Measurements from ENCODE around the gene PCNT.

PCNT gene

GRCh38 chr21:46374761-46375389 is 50.9 kb downstream of the PCNT start:
- 94% methylated on average over 18 of the region's 21 CpGs for WGBS
- H3K9ac ChIP-seq (ENCODE audit: low read depth, low read length) = no peak overlapping the region
- H3K27me3 ChIP-seq (ENCODE audit: insufficient read depth, low read length) = no peaks in the 10 kb centered on the region
- H3K27ac ChIP-seq (ENCODE audit: low read depth, low read length) = no peak overlapping the region
- H3K4me3 ChIP-seq (ENCODE audit: low read length) = no peak overlapping the region
- H3K9me3 ChIP-seq (ENCODE audit: insufficient read depth, low read depth, low read length) = no peaks in the 10 kb centered on the region
- H3K4me1 ChIP-seq (ENCODE audit: insufficient read depth, low read length) = no peaks in the 10 kb centered on the region
- peaks cover 13% of the 10 kb centered on the region for H3K36me3 ChIP-seq (ENCODE audit: insufficient read depth, low read length)

- no peaks in the 10 kb centered on the region for H3K27me3 ChIP-seq (ENCODE audit: insufficient read depth, low read length)
- no peak overlapping the region for H3K4me3 ChIP-seq (ENCODE audit: low read length)
- no peak overlapping the region for H3K27ac ChIP-seq (ENCODE audit: low read depth, low read length)
- H3K4me1 ChIP-seq (ENCODE audit: insufficient read depth, low read length) = peaks cover 4% of the 10 kb centered on the region; the same call in 1 of the 2 replicates
- H3K9me3 ChIP-seq (ENCODE audit: insufficient read depth, low read depth, low read length) = no peaks in the 10 kb centered on the region
- 96% methylated on average over 32 of the region's 32 CpGs for WGBS
- H3K36me3 ChIP-seq (ENCODE audit: insufficient read depth, low read length) = peaks cover 13% of the 10 kb centered on the region
- H3K9ac ChIP-seq (ENCODE audit: low read depth, low read length) = no peak overlapping the region
Observed at GRCh38 chr21:46375560-46376230, 51.7 kb downstream of the PCNT start.

GRCh38 chr21:46376231-46376628 is 52.3 kb downstream of the PCNT start:
- Histone ChIP-seq H3K27ac (ENCODE audit: low read depth, low read length) (no peak overlapping the region), H3K4me1 (ENCODE audit: insufficient read depth, low read length) (peaks cover 6% of the 10 kb centered on the region; the same call in 1 of the 2 replicates), H3K9ac (ENCODE audit: low read depth, low read length) (no peak overlapping the region), H3K4me3 (ENCODE audit: low read length) (no peak overlapping the region), H3K36me3 (ENCODE audit: insufficient read depth, low read length) (peaks cover 13% of the 10 kb centered on the region), H3K27me3 (ENCODE audit: insufficient read depth, low read length) (no peaks in the 10 kb centered on the region), H3K9me3 (ENCODE audit: insufficient read depth, low read depth, low read length) (no peaks in the 10 kb centered on the region)
- 94% methylated on average over 10 of the region's 10 CpGs for WGBS

GRCh38 chr21:46376856-46377453 is 53.0 kb downstream of the PCNT start:
- H3K9ac ChIP-seq (ENCODE audit: low read depth, low read length) = no peak overlapping the region
- H3K27me3 ChIP-seq (ENCODE audit: insufficient read depth, low read length) = no peaks in the 10 kb centered on the region
- peaks cover 12% of the 10 kb centered on the region; the same call in 1 of the 2 replicates for H3K4me1 ChIP-seq (ENCODE audit: insufficient read depth, low read length)
- H3K27ac ChIP-seq (ENCODE audit: low read depth, low read length) = no peak overlapping the region
- H3K36me3 ChIP-seq (ENCODE audit: insufficient read depth, low read length) = peaks cover 11% of the 10 kb centered on the region
- 88% methylated on average over 14 of the region's 14 CpGs for whole genome bisulfite sequencing
- H3K9me3 ChIP-seq (ENCODE audit: insufficient read depth, low read depth, low read length) = no peaks in the 10 kb centered on the region
- no peak overlapping the region for H3K4me3 ChIP-seq (ENCODE audit: low read length)

- 96% methylated on average over 14 of the region's 14 CpGs for WGBS
- H3K27me3 ChIP-seq (ENCODE audit: insufficient read depth, low read length) = no peaks in the 10 kb centered on the region
- H3K27ac ChIP-seq (ENCODE audit: low read depth, low read length) = no peak overlapping the region
- H3K4me1 ChIP-seq (ENCODE audit: insufficient read depth, low read length) = peaks cover 12% of the 10 kb centered on the region; the same call in 1 of the 2 replicates
- H3K36me3 ChIP-seq (ENCODE audit: insufficient read depth, low read length) = peaks cover 12% of the 10 kb centered on the region
- no peaks in the 10 kb centered on the region for H3K9me3 ChIP-seq (ENCODE audit: insufficient read depth, low read depth, low read length)
- no peak overlapping the region for H3K9ac ChIP-seq (ENCODE audit: low read depth, low read length)
- no peak overlapping the region for H3K4me3 ChIP-seq (ENCODE audit: low read length)
Observed at GRCh38 chr21:46377789-46378188, 53.8 kb downstream of the PCNT start.

- Histone ChIP-seq H3K36me3 (ENCODE audit: insufficient read depth, low read length) (peaks cover 12% of the 10 kb centered on the region), H3K9me3 (ENCODE audit: insufficient read depth, low read depth, low read length) (no peaks in the 10 kb centered on the region), H3K27me3 (ENCODE audit: insufficient read depth, low read length) (no peaks in the 10 kb centered on the region), H3K27ac (ENCODE audit: low read depth, low read length) (no peak overlapping the region), H3K4me1 (ENCODE audit: insufficient read depth, low read length) (peaks cover 12% of the 10 kb centered on the region; the same call in 1 of the 2 replicates), H3K9ac (ENCODE audit: low read depth, low read length) (no peak overlapping the region), H3K4me3 (ENCODE audit: low read length) (no peak overlapping the region)
- 94% methylated on average over 19 of the region's 19 CpGs for WGBS
Observed at GRCh38 chr21:46379105-46379504, 55.1 kb downstream of the PCNT start.

- Histone ChIP-seq H3K4me3 (ENCODE audit: low read length) (no peak overlapping the region), H3K27me3 (ENCODE audit: insufficient read depth, low read length) (no peaks in the 10 kb centered on the region), H3K4me1 (ENCODE audit: insufficient read depth, low read length) (peaks cover 12% of the 10 kb centered on the region; the same call in 1 of the 2 replicates), H3K9ac (ENCODE audit: low read depth, low read length) (no peak overlapping the region), H3K36me3 (ENCODE audit: insufficient read depth, low read length) (peaks cover 13% of the 10 kb centered on the region), H3K27ac (ENCODE audit: low read depth, low read length) (no peak overlapping the region), H3K9me3 (ENCODE audit: insufficient read depth, low read depth, low read length) (no peaks in the 10 kb centered on the region)
- WGBS = 89% methylated on average over 9 of the region's 9 CpGs
Observed at GRCh38 chr21:46379691-46380090, 55.7 kb downstream of the PCNT start.

GRCh38 chr21:46381541-46381940 is 57.6 kb downstream of the PCNT start:
- H3K9ac ChIP-seq (ENCODE audit: low read depth, low read length) = no peak overlapping the region; the same call in 1 of the 2 replicates
- H3K27me3 ChIP-seq (ENCODE audit: insufficient read depth, low read length) = no peaks in the 10 kb centered on the region
- 85% methylated on average over 5 of the region's 5 CpGs for WGBS
- peaks cover 30% of the 10 kb centered on the region for H3K36me3 ChIP-seq (ENCODE audit: insufficient read depth, low read length)
- no peaks in the 10 kb centered on the region for H3K9me3 ChIP-seq (ENCODE audit: insufficient read depth, low read depth, low read length)
- no peak overlapping the region for H3K4me3 ChIP-seq (ENCODE audit: low read length)
- H3K27ac ChIP-seq (ENCODE audit: low read depth, low read length) = peak overlapping the region; percentile 28; the same call in 1 of the 2 replicates
- peaks cover 12% of the 10 kb centered on the region; the same call in 1 of the 2 replicates for H3K4me1 ChIP-seq (ENCODE audit: insufficient read depth, low read length)

GRCh38 chr21:46384556-46384955 is 60.6 kb downstream of the PCNT start:
- 97% methylated on average over 24 of the region's 24 CpGs for WGBS
- Histone ChIP-seq H3K27me3 (ENCODE audit: insufficient read depth, low read length) (no peaks in the 10 kb centered on the region), H3K9ac (ENCODE audit: low read depth, low read length) (no peak overlapping the region), H3K36me3 (ENCODE audit: insufficient read depth, low read length) (peaks cover 38% of the 10 kb centered on the region), H3K4me3 (ENCODE audit: low read length) (no peak overlapping the region), H3K4me1 (ENCODE audit: insufficient read depth, low read length) (peaks cover 12% of the 10 kb centered on the region; the same call in 1 of the 2 replicates), H3K27ac (ENCODE audit: low read depth, low read length) (no peak overlapping the region), H3K9me3 (ENCODE audit: insufficient read depth, low read depth, low read length) (no peaks in the 10 kb centered on the region)

- no peak overlapping the region for H3K27ac ChIP-seq (ENCODE audit: low read depth, low read length)
- H3K4me3 ChIP-seq (ENCODE audit: low read length) = no peak overlapping the region
- WGBS = 93% methylated on average over 45 of the region's 45 CpGs
- H3K27me3 ChIP-seq (ENCODE audit: insufficient read depth, low read length) = no peaks in the 10 kb centered on the region
- no peak overlapping the region for H3K9ac ChIP-seq (ENCODE audit: low read depth, low read length)
- H3K4me1 ChIP-seq (ENCODE audit: insufficient read depth, low read length) = peaks cover 8% of the 10 kb centered on the region; the same call in 1 of the 2 replicates
- H3K36me3 ChIP-seq (ENCODE audit: insufficient read depth, low read length) = peaks cover 53% of the 10 kb centered on the region
- H3K9me3 ChIP-seq (ENCODE audit: insufficient read depth, low read depth, low read length) = no peaks in the 10 kb centered on the region
Observed at GRCh38 chr21:46385846-46386733, 62.1 kb downstream of the PCNT start.

Measured in HUES64 (cell line).